Stimulated activated CD4-positive, alpha-beta T cell treated with anti-CD3 and anti-CD28 coated beads, Interleukin-15, amount 100 ng/mL, for 48 hours (primary cell): ENCODE results near the gene AGBL4.
"Not testable (repeated sequence)": the region's sequence is repeated elsewhere in the genome, so short reads cannot be mapped to it uniquely, and the experiment has no call there.

ENCODE experiments used
- DNase-seq, 2 donors: peaks; one replicate each; pipeline ENCODE4 v3.0.0-alpha.2; 2020; ENCODE audit warnings: low read depth in 2 of 2

Gene AGBL4

DNA sequence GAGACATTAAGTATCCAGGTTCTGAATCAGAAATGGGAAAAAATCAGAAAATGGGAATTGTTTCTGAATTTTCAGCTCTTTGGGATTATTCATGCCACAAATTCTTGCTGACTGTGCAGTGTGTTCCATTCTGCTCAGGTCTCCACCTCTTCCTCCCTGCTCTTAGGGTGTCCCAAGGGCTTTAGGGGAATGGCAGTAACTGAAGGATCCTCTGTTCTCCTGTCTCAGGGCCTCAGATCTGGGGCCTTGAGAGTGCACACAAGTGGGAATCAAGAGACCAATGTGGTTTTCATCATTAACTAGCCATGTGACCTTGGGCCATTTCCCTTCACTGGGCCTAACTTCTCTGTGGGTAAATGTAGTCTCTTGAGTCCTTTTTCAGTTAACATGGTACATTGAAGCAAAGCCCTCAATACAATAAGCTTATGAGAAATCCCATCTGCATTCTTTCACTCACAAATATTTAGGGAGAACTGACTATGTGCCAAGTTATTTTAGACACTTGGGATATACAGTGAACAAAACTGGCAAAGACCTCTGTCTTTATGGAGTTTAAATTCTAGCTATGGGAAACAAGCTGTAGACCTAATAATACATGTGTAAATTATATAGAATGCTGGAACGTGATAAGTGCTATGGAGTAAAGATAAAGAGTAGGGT is 1476.1 kb downstream of the AGBL4 start:
- no peak for DNase-seq

DNA sequence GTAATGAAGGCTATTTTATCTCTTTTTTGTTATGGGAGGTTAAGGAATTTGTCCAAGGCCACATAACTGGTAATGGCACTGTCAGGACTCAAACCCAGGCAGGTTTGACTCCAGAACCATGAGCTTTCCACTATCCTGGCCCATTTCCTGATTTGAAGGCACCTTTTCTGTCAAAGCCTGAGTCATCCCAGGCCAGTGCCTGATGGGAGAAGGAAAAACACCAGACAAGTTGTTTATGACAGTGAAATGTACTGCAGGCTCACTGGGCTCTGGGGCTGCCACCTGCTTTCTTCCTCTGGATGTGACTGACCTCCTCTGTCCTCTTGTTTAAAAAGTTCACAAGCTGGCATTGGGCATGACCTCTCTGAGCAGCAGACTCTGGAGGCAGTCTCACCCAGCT is 1479.9 kb downstream of the AGBL4 start:
- no peak for DNase-seq

DNA sequence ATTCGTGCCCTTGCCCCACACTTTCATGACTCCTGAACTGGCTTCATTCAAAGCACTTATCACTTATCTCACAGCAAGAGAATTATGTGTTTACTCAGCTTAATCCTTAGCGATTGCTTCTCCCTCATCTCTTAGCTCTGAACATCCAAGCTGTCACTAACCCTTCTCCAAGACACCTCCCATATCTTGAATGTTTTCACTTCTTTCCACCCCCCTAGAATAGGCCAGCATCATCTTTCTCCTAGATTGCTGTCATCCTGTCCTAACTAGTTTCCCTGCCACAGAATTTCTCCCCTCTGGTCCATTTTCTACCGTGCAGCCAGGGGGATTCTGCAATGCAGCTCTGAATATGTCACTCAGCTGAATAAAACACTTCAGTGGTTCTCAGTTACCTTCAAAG is 1483.2 kb downstream of the AGBL4 start:
- no peak for DNase-seq

DNA sequence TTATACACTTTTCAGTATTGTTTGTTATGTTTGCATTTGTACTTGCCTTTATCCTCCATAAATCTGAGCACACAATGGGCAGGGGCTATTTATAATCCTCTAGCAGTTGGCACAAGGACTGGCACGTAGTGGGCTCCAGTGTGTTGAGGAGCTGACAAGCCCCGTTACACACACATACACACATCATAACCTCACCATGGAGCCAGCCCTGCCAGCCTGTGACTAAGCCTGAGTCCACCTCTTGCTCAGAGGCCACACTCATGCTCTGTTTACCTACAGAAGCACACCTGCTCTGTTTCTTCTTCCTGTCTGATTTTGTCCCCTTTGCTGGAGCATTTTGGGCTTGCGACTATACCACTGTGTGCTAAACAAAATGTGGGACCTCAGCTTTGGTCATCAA is 1487.3 kb downstream of the AGBL4 start:
- no peak for DNase-seq

DNA sequence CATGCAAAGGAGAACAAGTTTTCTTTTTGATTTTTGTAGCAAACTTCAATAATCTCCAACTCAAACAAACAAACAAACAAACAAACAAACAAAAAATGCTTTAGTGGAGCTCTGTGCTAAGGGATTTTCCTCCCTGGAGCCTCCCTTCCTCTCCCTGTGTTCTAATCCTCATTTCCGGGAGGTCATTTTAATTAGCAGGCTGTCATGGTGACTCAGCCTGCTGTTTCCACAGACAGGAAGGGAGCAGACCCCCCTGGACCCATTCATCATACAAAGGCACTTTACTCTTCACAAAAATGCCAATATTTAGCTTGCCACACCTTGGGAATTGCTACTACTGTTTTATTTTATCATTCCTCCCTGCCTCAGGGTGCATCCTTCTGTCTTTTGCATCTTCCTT is 1490.8 kb downstream of the AGBL4 start:
- DNase-seq = no peak

DNA sequence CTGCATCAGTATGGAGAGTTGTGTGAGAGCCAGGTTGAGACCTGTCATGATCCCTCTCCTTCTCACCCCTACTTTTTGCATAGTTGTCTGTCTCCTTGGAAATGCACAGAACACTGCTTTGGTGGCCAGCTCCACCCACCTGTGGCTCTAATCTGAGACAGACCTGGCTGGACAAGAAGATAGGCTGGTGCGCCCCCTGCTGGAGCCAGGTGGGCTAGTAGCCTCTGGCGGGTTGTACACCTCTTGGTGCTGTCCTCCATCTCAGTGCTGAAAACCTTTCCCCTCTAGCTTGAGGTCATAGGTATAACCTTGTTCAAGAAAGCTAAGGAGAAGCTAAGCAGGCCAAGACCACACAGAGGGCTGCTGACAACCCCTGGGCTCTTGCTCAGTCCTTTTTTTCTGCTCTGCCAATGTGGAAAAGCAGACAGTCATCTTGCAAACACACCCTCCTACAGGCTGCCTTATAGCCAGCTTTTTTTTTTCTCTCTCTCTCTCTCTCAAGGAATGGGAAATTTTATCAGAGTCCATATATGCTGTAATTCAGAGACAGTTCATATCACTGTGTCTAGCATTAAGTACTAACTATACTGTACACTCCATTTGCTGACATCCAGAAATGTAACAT is 1492.9 kb downstream of the AGBL4 start:
- peak; percentile 19 to 40 for DNase-seq

DNA sequence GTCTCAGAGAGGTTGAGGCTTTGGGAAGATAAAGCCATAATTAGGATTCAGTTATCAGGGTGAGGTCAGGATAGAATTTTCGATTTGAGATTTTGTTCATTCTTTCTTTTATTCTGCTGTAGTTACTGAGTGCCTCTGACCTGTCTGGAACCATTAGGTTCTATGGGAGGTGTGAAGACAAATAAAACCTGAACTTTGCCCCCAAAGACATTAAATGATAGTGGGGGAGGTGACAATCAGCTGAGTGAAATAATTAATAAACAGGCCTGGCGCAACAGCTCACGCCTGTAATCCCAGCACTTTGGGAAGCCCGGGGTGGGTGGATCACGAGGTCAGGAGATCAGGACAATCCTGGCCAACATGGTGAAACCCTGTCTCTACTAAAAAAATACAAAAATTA is 1496.7 kb downstream of the AGBL4 start:
- no peak for DNase-seq

DNA sequence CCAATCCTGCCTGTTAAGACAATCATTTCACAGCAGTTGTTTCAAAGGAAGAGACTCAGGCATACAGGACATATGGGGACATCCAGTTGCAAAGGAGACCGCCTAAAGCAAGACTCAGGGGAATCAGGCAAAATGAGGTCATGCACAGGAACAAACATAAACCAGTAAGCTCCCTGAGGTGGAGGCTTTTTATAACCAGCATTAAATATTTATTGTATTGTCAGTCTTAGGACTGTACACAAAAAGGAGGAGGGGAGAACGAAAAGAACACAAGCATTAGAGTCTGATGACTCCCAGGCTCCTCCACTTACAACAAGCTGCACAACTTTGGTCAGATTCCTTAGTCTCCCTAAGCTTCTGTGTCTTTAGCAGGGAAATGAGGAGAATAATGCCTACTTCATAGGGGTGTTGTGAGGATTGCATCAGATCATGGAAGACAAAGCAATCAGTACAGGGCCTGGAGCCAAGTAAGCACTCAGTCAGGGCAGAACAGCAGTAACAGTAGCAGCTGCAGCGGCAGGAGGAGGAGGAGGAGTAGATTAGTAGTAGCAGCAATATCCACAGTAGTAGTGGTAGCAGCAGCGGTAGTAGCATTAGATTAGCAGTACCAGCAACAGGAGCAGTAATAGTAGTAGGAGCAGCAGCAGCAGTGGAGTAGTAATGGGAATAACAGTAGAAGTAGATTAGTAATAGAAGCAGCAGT is 1497.6 kb downstream of the AGBL4 start:
- no peak for DNase-seq

DNA sequence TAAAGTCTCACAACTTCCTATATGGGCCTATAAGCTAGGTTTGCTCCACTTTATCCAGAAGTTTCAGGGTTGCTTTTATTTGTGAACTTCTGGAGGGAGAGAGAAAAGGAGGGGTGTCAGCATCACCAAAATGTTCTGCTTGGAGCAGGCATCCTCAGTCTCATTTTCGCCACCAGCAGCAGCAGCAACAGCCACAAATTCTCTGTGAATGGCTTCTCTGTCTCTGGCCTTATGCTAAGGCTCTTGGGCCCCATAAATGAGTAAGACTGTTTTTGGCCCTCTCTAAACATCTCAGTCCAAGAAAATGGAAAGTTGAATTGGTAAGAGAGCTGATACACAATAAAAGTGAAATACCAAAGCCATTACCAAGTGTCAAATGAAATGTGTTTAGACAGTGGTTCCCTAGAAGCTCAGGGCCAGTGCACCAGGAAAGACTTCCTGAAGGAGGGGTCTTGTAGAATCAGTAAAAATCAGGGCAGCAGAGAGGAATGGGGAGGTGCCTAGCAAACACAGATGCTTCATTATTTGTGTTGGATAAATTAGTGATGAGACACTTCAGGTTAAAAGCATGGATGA is 1498.8 kb downstream of the AGBL4 start:
- DNase-seq = no peak

DNA sequence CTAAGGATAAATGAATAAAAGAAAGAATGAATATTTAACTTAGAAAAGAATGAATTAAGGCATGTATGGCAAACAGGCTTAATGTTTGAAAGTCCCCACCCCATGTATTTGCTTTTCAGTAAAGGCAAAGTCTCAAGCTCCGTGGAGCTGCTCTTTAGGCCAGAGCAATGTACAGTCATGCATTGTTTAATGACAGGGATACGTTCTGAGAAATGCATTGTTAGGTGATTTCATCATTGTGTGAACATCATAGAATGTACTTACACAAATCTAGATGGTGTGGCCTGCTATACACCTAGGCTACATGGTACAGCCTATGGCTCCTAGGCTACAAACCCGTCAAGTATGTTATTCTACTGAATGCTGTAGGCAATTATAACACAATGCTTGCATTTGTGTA is 1500.2 kb downstream of the AGBL4 start:
- DNase-seq = no peak

DNA sequence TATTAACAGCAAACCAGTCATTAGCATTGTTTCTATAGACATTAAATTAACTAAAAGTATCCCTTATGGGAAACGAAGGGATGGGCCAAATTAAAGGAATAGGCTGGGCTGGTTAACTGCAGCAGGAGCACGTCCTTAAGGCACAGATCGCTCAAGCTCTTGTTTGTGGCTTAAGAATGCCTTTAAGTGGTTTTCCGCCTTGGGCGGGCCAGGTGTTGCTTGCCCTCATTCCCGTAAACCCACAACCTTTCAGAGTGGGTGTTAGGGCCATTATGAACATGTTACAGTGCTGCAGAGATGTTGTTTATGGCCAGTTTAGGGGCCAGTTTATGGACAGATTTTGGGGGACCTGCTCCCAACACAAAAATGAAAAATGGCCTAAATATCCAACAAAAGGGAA is 1503.9 kb downstream of the AGBL4 start:
- DNase-seq = not testable (repeated sequence)

DNA sequence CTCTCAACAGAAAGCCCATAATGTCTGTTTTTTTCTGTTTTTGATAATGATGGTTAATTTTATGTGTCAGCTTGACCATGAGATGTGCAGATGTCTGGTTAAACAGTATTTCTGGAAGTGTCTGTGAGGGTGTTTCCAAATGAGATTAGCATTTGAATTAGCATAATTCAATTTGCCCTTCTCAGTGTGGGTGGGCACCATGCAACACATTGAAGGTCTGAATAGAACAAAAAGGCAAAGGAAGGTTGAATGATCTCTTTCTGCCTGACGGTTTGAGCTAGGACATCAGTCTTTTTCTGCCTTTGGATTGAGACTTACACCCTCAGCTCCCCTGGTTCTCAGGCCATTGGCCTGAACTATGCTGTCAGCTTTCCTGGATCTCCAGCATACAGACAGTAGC is 1516.9 kb downstream of the AGBL4 start:
- no peak for DNase-seq

DNA sequence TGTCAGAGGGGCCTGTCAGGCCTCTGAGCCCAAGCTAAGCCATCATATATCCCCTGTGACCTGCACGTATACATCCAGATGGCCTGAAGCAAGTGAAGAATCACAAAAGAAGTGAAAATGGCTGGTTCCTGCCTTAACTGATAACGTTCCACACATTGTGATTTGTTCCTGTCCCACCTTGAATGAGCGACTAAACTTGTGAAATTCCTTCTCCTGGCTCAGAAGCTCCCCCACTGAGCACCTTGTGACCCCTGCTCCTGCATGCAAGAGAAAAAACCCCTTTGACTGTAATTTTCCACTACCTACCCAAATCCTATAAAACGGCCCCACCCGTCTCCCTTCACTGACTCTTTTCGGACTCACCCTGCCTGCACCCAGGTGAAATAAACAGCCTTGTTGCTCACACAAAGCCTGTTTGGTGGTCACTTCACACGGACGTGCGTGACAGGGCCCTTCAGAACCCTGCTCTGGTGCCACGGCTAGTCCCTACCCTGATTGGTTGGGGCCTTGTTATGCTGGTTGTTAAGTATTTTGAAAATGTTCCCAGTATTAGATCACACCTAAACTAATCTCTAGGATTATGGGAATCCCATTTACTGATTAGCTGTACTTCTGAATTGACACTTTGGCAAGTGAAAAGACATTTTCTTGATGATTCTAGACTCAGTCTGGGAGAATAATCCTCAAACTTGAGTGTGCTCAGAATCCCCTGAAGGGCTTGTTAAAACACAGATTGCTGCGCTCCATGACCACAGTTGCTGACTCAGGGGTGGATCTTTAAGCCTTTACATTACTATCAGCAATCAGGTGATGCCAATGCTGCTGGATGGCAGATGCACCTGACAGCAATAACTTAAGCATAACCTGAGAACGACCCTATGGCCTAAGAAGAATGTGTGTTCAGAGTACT is 1523.0 kb downstream of the AGBL4 start:
- DNase-seq = no peak

DNA sequence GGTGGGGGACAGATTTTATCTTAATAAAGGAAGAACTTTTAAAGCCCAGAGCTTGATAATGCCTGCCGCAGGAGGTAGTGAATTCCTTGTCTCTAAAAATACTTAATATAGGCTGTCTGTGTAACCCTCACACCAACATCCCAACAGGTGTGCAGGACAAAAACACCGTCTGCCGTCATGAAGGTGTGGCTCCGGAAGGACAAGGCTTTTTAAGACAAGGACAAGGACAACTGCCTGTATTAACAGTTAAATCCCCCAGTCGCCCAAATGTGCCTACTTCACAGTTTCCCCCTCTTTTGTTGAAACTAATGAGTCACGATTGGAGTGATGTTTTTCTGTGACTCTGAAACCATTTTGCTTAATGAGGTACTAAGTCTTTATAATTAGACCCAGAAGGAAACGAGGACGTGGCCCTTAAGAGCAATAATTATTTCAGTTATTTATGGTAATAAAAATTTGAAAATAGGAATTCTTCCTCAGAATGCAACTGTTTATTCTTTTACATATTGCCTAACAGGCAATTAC is 1524.5 kb downstream of the AGBL4 start:
- DNase-seq = no peak

DNA sequence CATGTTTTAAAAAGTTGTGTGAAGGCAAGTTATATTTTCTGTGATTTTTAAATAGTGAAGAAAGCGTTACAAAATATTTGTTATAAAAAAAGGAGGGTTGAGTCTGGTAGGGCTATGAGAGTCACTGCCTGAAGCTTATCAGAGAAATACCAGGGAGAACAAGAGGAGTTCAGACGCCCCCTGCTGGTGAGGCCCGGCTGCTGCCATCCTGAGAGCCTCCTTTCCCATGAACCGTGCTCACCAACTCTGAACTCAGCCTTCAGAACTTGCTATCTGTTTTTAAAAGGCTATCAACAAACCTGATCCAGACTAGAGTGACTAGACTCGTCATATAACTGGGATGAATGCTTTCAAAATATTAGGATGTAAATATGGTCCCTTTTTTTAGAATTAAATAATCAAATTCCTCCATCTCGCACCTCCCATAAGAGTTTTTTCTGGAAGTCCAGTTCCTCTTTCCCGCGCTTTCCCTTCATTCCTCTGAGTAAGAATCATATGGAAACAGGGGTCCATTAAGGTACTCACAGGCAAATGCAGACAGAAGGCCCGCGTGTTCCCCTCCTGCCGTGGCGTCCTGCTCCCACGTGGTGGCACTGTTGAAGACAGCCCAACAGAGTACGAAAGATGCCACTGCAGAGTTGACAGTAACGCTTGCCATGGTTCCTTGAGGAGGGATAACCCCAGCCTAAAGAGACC is 1525.5 kb downstream of the AGBL4 start:
- peak; percentile 50 to 71 for DNase-seq

DNA sequence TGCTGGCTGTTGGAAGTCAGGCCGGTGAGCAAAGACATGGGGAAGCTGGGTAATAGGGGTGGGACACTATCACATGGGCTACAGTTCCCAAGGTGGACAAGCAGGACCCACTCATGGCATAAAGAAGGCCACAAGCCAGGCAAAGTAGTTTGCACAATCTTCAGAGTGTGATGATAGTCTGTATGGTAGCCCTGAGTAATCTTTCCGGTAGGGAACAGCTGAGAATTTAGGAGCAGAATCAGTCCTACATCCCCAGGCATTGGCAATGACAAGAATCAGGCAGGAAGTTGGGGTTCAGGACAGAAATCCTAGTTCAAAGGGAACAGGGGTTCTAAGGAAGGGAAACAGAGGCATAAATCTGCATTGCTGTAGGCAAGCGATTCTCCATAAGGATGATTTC is 1527.8 kb downstream of the AGBL4 start:
- DNase-seq = no peak

DNA sequence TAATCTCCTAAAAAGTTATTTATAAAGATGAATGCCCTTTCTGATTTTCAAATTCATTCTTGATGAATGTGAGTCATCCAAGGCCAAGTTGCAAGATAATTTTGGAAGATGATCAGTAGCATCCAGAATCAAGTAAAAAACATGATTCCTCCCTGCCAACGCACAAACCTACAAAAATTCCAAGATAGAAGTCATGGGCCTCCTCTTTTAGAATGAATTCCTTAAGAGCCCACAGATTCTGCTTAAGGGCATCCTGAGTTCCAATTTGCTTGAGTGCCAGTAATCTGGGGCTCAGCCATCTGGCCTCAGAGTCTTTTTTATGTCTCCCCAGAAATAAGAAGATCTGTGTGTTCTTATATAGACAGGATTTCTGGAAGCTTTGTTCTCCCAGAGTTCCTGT is 1528.6 kb downstream of the AGBL4 start:
- no peak for DNase-seq

DNA sequence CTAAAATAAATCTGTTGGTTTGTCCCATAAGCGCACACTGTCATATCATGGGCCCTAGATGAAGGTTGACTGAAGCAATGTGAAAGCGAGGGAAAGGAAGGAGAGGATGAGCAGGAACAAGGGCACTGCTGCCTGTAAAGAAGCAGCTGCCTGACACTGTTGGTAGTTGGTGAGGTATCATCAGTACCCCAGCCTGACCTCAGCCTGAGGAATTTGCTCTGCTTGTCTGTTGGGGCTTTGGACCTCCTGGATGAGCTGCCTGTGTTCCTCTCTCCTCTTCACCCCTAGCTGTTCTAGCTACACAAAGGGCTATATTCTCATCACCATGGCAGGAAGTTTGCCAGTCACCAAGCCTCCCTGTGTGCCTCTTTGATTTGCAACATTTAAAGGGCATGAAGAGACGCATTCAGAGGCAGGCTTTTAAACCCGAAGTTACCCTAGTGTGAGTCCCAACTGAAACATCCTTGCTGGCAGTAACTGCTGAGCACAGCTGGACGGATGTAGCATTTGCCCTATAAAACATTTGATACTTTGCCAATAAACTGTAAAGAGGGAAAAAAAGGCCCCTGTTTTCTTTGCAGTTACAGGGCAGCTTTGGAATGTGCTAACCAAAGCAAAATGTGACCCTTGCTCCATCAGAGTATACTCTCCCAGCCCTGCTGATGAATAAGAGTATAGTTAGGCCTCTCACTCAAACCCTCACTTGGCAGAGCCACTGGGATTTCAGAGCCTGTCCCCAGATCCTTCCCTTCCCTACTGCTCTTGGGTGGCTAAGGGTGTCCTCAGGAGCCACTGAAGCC is 1529.6 kb downstream of the AGBL4 start:
- DNase-seq = no peak

DNA sequence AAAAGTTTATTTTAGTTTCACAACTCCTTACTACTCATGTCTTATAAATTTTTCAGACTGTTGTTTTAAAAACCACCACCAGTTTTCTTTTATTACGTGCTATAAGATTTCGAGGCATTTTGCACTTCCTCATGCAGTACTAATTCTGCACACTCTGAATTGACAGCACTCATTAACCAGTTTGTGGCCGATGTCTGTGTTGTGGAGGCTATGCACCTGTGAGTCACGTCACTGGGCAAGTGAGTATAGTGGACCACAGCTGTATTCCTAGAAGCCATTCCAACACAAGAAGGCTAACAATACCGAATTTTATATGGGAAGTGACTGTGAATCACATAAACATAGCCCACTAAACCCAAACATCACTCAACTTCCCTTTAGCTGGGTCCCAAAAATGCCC is 1530.7 kb downstream of the AGBL4 start:
- no peak for DNase-seq

DNA sequence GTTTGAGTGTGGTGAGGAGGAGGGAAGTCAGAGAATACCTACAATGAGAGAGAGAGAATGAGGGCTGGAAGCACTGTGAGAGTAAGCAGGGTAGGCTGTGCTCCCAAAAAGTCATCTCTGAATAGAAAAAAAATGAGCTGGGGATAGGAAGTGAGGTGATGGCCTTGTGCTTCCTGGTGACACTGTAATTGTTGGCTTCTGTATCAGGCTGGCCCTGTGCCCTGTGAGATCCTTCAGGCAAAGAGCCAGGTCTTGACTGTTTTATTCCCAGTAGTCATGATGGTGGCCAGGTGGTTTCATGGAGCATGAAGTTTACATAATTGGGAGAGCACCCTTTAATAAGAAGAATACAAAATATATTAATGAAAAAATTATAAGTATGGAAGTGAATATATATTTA is 1531.4 kb downstream of the AGBL4 start:
- DNase-seq = no peak
